HEK293 (cell line): ENCODE measurements around the gene SLC25A41.

Experiments used
- EGR2 ChIP-seq: fragments of 450-650 bp; formaldehyde crosslinking; IDR thresholded peaks from 2 replicates; pipeline ENCODE4 v1.5.1; 2016; ENCODE audit warnings: low read depth, missing biosample characterization, missing genetic modification characterization
- GLI2 ChIP-seq: fragments of 450-650 bp; formaldehyde crosslinking; IDR thresholded peaks from 2 replicates; pipeline ENCODE4; 2017; ENCODE audit warnings: missing biosample characterization, missing genetic modification characterization, low read depth, borderline replicate concordance
- GLI4 ChIP-seq: fragments of 450-650 bp; formaldehyde crosslinking; IDR thresholded peaks from 2 replicates; pipeline ENCODE4 v1.5.1; 2016; ENCODE audit warnings: missing biosample characterization, missing genetic modification characterization
- KLF1 ChIP-seq: fragments of 450-650 bp; formaldehyde crosslinking; IDR thresholded peaks from 2 replicates; pipeline ENCODE4 v1.5.1; 2016; ENCODE audit warnings: missing biosample characterization, missing genetic modification characterization
- KLF10 ChIP-seq: fragments of 450-650 bp; IDR thresholded peaks from 2 replicates; pipeline ENCODE4 v1.5.1; 2018; ENCODE audit warnings: missing biosample characterization, mild to moderate bottlenecking, missing genetic modification characterization
- OVOL3 ChIP-seq: fragments of 450-650 bp; formaldehyde crosslinking; IDR thresholded peaks from 2 replicates; pipeline ENCODE4 v1.5.1; 2016; ENCODE audit warnings: missing biosample characterization, missing genetic modification characterization
- PRDM1 ChIP-seq: fragments of 450-650 bp; formaldehyde crosslinking; IDR thresholded peaks from 2 replicates; pipeline ENCODE4; 2016; ENCODE audit warnings: missing biosample characterization, missing genetic modification characterization
- SCRT1 ChIP-seq: fragments of 450-650 bp; formaldehyde crosslinking; IDR thresholded peaks from 2 replicates; pipeline ENCODE4 v1.5.1; 2016; ENCODE audit warnings: missing biosample characterization, missing genetic modification characterization, borderline replicate concordance
- SCRT2 ChIP-seq: fragments of 450-650 bp; formaldehyde crosslinking; IDR thresholded peaks from 2 replicates; pipeline ENCODE4 v1.5.1; 2016; ENCODE audit warnings: missing biosample characterization, missing genetic modification characterization
- ZBTB21 ChIP-seq: fragments of 450-650 bp; formaldehyde crosslinking; IDR thresholded peaks from 2 replicates; pipeline ENCODE4 v1.5.1; 2017; ENCODE audit warnings: missing biosample characterization, missing genetic modification characterization
- ZBTB7A ChIP-seq: fragments of 450-650 bp; formaldehyde crosslinking; IDR thresholded peaks from 2 replicates; pipeline ENCODE4 v1.5.1; 2016; ENCODE audit warnings: low read depth, missing biosample characterization, missing genetic modification characterization
- ZFHX2 ChIP-seq: fragments of 450-650 bp; formaldehyde crosslinking; conservative IDR thresholded peaks from 2 replicates; pipeline ENCODE4 v1.5.1; 2016; ENCODE audit warnings: missing biosample characterization, missing genetic modification characterization
- ZFP3 ChIP-seq: fragments of 450-650 bp; formaldehyde crosslinking; IDR thresholded peaks from 2 replicates; pipeline ENCODE4 v1.5.1; 2016; ENCODE audit warnings: low read depth, missing biosample characterization, missing genetic modification characterization
- ZNF155 ChIP-seq: fragments of 450-650 bp; formaldehyde crosslinking; IDR thresholded peaks from 2 replicates; pipeline ENCODE4 v1.5.1; 2016; ENCODE audit warnings: missing biosample characterization, missing genetic modification characterization
- ZNF19 ChIP-seq: fragments of 450-650 bp; formaldehyde crosslinking; IDR thresholded peaks from 2 replicates; pipeline ENCODE4; 2016; ENCODE audit warnings: missing biosample characterization, missing genetic modification characterization, low read depth
- ZNF202 ChIP-seq: fragments of 450-650 bp; formaldehyde crosslinking; IDR thresholded peaks from 2 replicates; pipeline ENCODE4 v1.5.1; 2016; ENCODE audit warnings: missing biosample characterization, missing genetic modification characterization, borderline replicate concordance
- ZNF239 ChIP-seq: fragments of 450-650 bp; formaldehyde crosslinking; IDR thresholded peaks from 2 replicates; pipeline ENCODE4 v1.5.1; 2016; ENCODE audit warnings: missing biosample characterization, missing genetic modification characterization
- ZNF292 ChIP-seq: fragments of 450-650 bp; formaldehyde crosslinking; IDR thresholded peaks from 2 replicates; pipeline ENCODE4 v1.5.1; 2016; ENCODE audit warnings: low read depth, missing biosample characterization, missing genetic modification characterization, borderline replicate concordance
- ZNF302 ChIP-seq: fragments of 450-650 bp; formaldehyde crosslinking; IDR thresholded peaks from 2 replicates; pipeline ENCODE4 v1.5.1; 2016; ENCODE audit warnings: missing biosample characterization, missing genetic modification characterization, low read depth
- ZNF311 ChIP-seq: fragments of 450-650 bp; formaldehyde crosslinking; IDR thresholded peaks from 2 replicates; pipeline ENCODE4 v1.5.1; 2017; ENCODE audit warnings: missing biosample characterization, missing genetic modification characterization, borderline replicate concordance
- ZNF37A ChIP-seq: fragments of 450-650 bp; IDR thresholded peaks from 2 replicates; pipeline ENCODE4 v1.5.1; 2018; ENCODE audit warnings: missing biosample characterization, missing genetic modification characterization
- ZNF404 ChIP-seq: fragments of 450-650 bp; formaldehyde crosslinking; IDR thresholded peaks from 2 replicates; pipeline ENCODE4 v1.5.1; 2017; ENCODE audit warnings: missing biosample characterization, missing genetic modification characterization
- ZNF426 ChIP-seq: fragments of 450-650 bp; formaldehyde crosslinking; IDR thresholded peaks from 2 replicates; pipeline ENCODE4 v1.5.1; 2017; ENCODE audit warnings: missing biosample characterization, missing genetic modification characterization, mild to moderate bottlenecking, inconsistent platforms, moderate library complexity
- ZNF514 ChIP-seq: fragments of 450-650 bp; formaldehyde crosslinking; IDR thresholded peaks from 2 replicates; pipeline ENCODE4 v1.5.1; 2016; ENCODE audit warnings: missing biosample characterization, missing genetic modification characterization
- ZNF544 ChIP-seq: fragments of 450-650 bp; formaldehyde crosslinking; IDR thresholded peaks from 2 replicates; pipeline ENCODE4 v1.5.0; 2017; ENCODE audit warnings: missing biosample characterization, missing genetic modification characterization
- ZNF621 ChIP-seq: fragments of 450-650 bp; formaldehyde crosslinking; IDR thresholded peaks from 2 replicates; pipeline ENCODE4 v1.5.1; 2017; ENCODE audit warnings: missing biosample characterization, missing genetic modification characterization
- ZNF777 ChIP-seq: fragments of 450-650 bp; formaldehyde crosslinking; IDR thresholded peaks from 2 replicates; pipeline ENCODE4 v1.5.1; 2017; ENCODE audit warnings: missing biosample characterization, missing genetic modification characterization, borderline replicate concordance
- TF ChIP-seq, protein P1 (sequence below): fragments of 450-650 bp; formaldehyde crosslinking; IDR thresholded peaks from 2 replicates; pipeline ENCODE4 v1.5.1; 2017; ENCODE audit warnings: missing biosample characterization, mild to moderate bottlenecking, missing genetic modification characterization, moderate library complexity
- TF ChIP-seq, protein P2 (sequence below): fragments of 450-650 bp; formaldehyde crosslinking; IDR thresholded peaks from 2 replicates; pipeline ENCODE4 v1.5.1; 2016; ENCODE audit warnings: missing biosample characterization, missing genetic modification characterization
- TF ChIP-seq, protein P3 (sequence below): fragments of 450-650 bp; formaldehyde crosslinking; IDR thresholded peaks from 2 replicates; pipeline ENCODE4 v1.5.1; 2016; ENCODE audit warnings: missing biosample characterization, missing genetic modification characterization
- TF ChIP-seq, protein P4 (sequence below): fragments of 450-650 bp; formaldehyde crosslinking; IDR thresholded peaks from 2 replicates; pipeline ENCODE4 v1.5.1; 2016; ENCODE audit warnings: missing biosample characterization, missing genetic modification characterization
- TF ChIP-seq, protein P5 (sequence below): fragments of 450-650 bp; formaldehyde crosslinking; IDR thresholded peaks from 2 replicates; pipeline ENCODE4 v1.5.1; 2016; ENCODE audit warnings: missing biosample characterization, missing genetic modification characterization, borderline replicate concordance

The SLC25A41 gene

DNA sequence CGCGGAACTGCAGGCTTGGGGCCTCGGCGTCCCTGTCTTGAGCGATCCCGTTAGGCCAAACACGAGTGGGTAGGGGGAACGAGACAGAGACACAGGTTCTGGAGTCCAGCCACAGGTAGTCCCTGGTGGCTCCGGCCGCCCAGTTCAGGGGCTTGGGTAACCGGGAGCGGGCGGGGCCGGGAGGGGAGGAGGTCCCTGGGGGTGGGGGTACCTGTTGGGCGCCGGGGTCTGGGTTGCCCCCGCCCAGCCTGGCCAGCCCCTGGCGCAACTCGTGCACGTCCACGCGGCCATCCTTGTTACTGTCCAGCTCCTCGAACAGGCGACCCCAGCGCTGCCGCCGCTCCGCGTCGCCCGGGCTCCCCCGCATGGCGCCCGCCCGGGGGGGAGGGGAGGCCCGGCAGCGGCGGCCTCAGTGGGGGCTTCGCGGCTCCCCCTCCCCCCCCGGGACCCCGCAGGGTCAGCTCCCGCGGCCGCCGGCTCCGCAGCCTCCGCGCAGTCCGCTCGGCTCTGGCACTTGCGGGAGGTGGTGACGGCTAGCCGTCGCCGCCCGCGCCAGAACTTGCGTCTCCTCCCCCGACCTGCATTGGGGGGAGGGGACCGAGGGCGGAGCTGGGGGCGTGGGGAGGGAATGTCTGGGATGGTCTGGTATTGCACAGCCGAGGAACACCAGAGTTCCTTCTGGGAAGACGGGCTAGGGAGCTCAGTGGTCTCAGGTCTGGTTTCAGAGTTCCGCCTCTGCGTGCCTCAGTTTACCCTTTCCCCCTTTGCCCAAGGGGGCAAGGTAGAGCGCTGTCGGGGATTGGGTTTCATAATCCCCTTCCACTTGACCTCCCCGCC, 25.9 kb upstream of the SLC25A41 start, which contains the start of gene SLC25A23 (continued):
- no peak for TF ChIP-seq OVOL3 (tag by site-specific recombination)
- no peak for TF ChIP-seq ZNF621
- no peak for TF ChIP-seq ZNF426 (tag by site-specific recombination)
- TF ChIP-seq ZNF777: no peak
- TF ChIP-seq ZNF514 (tag by site-specific recombination): no peak
- TF ChIP-seq ZNF19: no peak
- no peak for TF ChIP-seq ZNF155 (tag by site-specific recombination)
- TF ChIP-seq ZNF544 (tag by site-specific recombination): no peak
- TF ChIP-seq GLI4 (tag by site-specific recombination): no peak
- no peak for TF ChIP-seq ZBTB21
- TF ChIP-seq ZFP3 (tag by site-specific recombination): no peak
- TF ChIP-seq SCRT2 (tag by site-specific recombination): peak; percentile 92
- peak; percentile 86 for TF ChIP-seq ZFHX2 (tag by site-specific recombination)
- no peak for TF ChIP-seq ZNF404 (tag by site-specific recombination)
- peak; percentile 95; the same call in 1 of the 2 replicates for TF ChIP-seq KLF10
- TF ChIP-seq, protein P1, sequence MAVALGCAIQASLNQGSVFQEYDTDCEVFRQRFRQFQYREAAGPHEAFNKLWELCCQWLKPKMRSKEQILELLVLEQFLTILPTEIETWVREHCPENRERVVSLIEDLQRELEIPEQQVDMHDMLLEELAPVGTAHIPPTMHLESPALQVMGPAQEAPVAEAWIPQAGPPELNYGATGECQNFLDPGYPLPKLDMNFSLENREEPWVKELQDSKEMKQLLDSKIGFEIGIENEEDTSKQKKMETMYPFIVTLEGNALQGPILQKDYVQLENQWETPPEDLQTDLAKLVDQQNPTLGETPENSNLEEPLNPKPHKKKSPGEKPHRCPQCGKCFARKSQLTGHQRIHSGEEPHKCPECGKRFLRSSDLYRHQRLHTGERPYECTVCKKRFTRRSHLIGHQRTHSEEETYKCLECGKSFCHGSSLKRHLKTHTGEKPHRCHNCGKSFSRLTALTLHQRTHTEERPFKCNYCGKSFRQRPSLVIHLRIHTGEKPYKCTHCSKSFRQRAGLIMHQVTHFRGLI (tag by site-specific recombination): no peak
- no peak for TF ChIP-seq ZNF311
- no peak for TF ChIP-seq GLI2 (tag by site-specific recombination)
- peak; percentile 66 for TF ChIP-seq EGR2 (tag by site-specific recombination)
- no peak for TF ChIP-seq ZNF292 (tag by site-specific recombination)
- TF ChIP-seq, protein P2, sequence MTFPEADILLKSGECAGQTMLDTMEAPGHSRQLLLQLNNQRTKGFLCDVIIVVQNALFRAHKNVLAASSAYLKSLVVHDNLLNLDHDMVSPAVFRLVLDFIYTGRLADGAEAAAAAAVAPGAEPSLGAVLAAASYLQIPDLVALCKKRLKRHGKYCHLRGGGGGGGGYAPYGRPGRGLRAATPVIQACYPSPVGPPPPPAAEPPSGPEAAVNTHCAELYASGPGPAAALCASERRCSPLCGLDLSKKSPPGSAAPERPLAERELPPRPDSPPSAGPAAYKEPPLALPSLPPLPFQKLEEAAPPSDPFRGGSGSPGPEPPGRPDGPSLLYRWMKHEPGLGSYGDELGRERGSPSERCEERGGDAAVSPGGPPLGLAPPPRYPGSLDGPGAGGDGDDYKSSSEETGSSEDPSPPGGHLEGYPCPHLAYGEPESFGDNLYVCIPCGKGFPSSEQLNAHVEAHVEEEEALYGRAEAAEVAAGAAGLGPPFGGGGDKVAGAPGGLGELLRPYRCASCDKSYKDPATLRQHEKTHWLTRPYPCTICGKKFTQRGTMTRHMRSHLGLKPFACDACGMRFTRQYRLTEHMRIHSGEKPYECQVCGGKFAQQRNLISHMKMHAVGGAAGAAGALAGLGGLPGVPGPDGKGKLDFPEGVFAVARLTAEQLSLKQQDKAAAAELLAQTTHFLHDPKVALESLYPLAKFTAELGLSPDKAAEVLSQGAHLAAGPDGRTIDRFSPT (tag by site-specific recombination): peak; percentile 58; the same call in 1 of the 2 replicates
- TF ChIP-seq PRDM1 (tag by site-specific recombination): no peak
- TF ChIP-seq ZNF37A (tag by site-specific recombination): no peak
- TF ChIP-seq, protein P3, sequence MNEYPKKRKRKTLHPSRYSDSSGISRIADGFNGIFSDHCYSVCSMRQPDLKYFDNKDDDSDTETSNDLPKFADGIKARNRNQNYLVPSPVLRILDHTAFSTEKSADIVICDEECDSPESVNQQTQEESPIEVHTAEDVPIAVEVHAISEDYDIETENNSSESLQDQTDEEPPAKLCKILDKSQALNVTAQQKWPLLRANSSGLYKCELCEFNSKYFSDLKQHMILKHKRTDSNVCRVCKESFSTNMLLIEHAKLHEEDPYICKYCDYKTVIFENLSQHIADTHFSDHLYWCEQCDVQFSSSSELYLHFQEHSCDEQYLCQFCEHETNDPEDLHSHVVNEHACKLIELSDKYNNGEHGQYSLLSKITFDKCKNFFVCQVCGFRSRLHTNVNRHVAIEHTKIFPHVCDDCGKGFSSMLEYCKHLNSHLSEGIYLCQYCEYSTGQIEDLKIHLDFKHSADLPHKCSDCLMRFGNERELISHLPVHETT (tag by site-specific recombination): no peak; the same call in 1 of the 2 replicates
- TF ChIP-seq, protein P4, sequence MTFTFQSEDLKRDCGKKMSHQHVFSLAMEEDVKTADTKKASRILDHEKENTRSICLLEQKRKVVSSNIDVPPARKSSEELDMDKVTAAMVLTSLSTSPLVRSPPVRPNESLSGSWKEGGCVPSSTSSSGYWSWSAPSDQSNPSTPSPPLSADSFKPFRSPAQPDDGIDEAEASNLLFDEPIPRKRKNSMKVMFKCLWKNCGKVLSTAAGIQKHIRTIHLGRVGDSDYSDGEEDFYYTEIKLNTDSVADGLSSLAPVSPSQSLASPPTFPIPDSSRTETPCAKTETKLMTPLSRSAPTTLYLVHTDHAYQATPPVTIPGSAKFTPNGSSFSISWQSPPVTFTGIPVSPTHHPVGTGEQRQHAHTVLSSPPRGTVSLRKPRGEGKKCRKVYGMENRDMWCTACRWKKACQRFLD (tag by site-specific recombination): no peak
- 0 out of 2 replicates have a peak, but pooled peaks have one; percentile 4 for TF ChIP-seq SCRT1 (tag by site-specific recombination)
- TF ChIP-seq ZNF302 (tag by site-specific recombination): no peak
- 0 out of 2 replicates have a peak, but pooled peaks have one; percentile 12 for TF ChIP-seq ZBTB7A (tag by site-specific recombination)
- TF ChIP-seq ZNF202 (tag by site-specific recombination): no peak
- no peak for TF ChIP-seq ZNF239
- TF ChIP-seq, protein P5, sequence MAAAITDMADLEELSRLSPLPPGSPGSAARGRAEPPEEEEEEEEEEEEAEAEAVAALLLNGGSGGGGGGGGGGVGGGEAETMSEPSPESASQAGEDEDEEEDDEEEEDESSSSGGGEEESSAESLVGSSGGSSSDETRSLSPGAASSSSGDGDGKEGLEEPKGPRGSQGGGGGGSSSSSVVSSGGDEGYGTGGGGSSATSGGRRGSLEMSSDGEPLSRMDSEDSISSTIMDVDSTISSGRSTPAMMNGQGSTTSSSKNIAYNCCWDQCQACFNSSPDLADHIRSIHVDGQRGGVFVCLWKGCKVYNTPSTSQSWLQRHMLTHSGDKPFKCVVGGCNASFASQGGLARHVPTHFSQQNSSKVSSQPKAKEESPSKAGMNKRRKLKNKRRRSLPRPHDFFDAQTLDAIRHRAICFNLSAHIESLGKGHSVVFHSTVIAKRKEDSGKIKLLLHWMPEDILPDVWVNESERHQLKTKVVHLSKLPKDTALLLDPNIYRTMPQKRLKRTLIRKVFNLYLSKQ (tag by site-specific recombination): no peak
- TF ChIP-seq KLF1: peak; percentile 88; the same call in 1 of the 2 replicates
